ENCODE results near the gene C14orf93.
"Not testable (repeated sequence)": the region's sequence is repeated elsewhere in the genome, so short reads cannot be mapped to it uniquely, and the experiment has no call there.

C14orf93 gene

DNA sequence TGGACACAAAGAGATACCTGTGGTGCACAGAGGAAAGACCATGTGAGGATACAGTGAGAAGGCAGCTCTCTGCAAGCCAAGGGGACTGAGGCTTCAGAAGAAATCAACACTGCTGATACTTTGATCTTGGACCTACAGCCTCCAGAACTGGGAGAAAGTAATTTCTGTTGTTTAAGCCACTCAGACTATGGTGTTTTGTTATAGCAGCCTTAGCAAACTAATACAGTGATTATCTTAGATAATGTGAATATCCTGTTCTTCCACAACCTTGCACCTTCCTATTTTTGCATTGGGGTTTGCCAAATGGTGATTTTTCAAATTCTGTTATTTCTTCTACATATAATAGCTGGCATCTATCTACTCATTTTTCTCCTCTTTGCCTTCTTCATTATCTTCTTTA, 8.2 kb upstream of the C14orf93 start:
- Histone ChIP-seq H3K9me2 (replicated peaks; ENCODE audit: low read depth, low read length) (no peaks in the 10 kb centered on the region), H3K4me1 (ENCODE audit: insufficient read depth, low read length, poor library complexity, severe bottlenecking) (no peaks in the 10 kb centered on the region), H3K9ac (ENCODE audit: low read depth, low read length, poor library complexity, severe bottlenecking) (no peak overlapping the region), H3K4me3 (ENCODE audit: low read length, poor library complexity, severe bottlenecking) (no peak overlapping the region), H3K9me3 (ENCODE audit: insufficient read depth, low read depth, low read length) (no peaks in the 10 kb centered on the region), H3K36me3 (ENCODE audit: insufficient read depth, low read length) (no peaks in the 10 kb centered on the region), H4K20me1 (ENCODE audit: insufficient read depth, low read length, poor library complexity, severe bottlenecking) (no peaks in the 10 kb centered on the region), H3K79me2 (ENCODE audit: insufficient read depth, low read length) (no peaks in the 10 kb centered on the region), H3K27me3 (ENCODE audit: insufficient read depth, low read length, poor library complexity, severe bottlenecking) (no peaks in the 10 kb centered on the region), H3K4me2 (ENCODE audit: low read depth, low read length, poor library complexity, severe bottlenecking) (no peak overlapping the region), H3F3A (ENCODE audit: low read depth) (no peaks in the 10 kb centered on the region), H2AFZ (ENCODE audit: low read length) (no peak overlapping the region)
- TF ChIP-seq, protein P1, sequence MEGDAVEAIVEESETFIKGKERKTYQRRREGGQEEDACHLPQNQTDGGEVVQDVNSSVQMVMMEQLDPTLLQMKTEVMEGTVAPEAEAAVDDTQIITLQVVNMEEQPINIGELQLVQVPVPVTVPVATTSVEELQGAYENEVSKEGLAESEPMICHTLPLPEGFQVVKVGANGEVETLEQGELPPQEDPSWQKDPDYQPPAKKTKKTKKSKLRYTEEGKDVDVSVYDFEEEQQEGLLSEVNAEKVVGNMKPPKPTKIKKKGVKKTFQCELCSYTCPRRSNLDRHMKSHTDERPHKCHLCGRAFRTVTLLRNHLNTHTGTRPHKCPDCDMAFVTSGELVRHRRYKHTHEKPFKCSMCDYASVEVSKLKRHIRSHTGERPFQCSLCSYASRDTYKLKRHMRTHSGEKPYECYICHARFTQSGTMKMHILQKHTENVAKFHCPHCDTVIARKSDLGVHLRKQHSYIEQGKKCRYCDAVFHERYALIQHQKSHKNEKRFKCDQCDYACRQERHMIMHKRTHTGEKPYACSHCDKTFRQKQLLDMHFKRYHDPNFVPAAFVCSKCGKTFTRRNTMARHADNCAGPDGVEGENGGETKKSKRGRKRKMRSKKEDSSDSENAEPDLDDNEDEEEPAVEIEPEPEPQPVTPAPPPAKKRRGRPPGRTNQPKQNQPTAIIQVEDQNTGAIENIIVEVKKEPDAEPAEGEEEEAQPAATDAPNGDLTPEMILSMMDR (conservative IDR thresholded peaks at IDR 0.05; ENCODE audit: low read length): no peak
- no peak for TF ChIP-seq EZH2phosphoT487 (IDR thresholded peaks at IDR 0.05; ENCODE audit: borderline replicate concordance)

GRCh38 chr14:23017091-23017490, 7.1 kb upstream of the C14orf93 start:
- H3K4me1 ChIP-seq (ENCODE audit: insufficient read depth, low read length, poor library complexity, severe bottlenecking): no peaks in the 10 kb centered on the region
- H3K4me3 ChIP-seq (ENCODE audit: low read length, poor library complexity, severe bottlenecking): no peak overlapping the region
- no peaks in the 10 kb centered on the region for H3K36me3 ChIP-seq (ENCODE audit: insufficient read depth, low read length)
- H3K9ac ChIP-seq (ENCODE audit: low read depth, low read length, poor library complexity, severe bottlenecking): no peak overlapping the region
- no peaks in the 10 kb centered on the region for H3K27me3 ChIP-seq (ENCODE audit: insufficient read depth, low read length, poor library complexity, severe bottlenecking)
- H3F3A ChIP-seq (ENCODE audit: low read depth): no peaks in the 10 kb centered on the region
- H3K4me2 ChIP-seq (ENCODE audit: low read depth, low read length, poor library complexity, severe bottlenecking): no peak overlapping the region
- H2AFZ ChIP-seq (ENCODE audit: low read length): no peak overlapping the region
- H4K20me1 ChIP-seq (ENCODE audit: insufficient read depth, low read length, poor library complexity, severe bottlenecking): no peaks in the 10 kb centered on the region
- TF ChIP-seq, protein P1 (conservative IDR thresholded peaks at IDR 0.05; ENCODE audit: low read length): no peak
- TF ChIP-seq EZH2phosphoT487 (IDR thresholded peaks at IDR 0.05; ENCODE audit: borderline replicate concordance): no peak
- no peaks in the 10 kb centered on the region for H3K79me2 ChIP-seq (ENCODE audit: insufficient read depth, low read length)
- H3K9me2 ChIP-seq (replicated peaks; ENCODE audit: low read depth, low read length): no peaks in the 10 kb centered on the region
- H3K9me3 ChIP-seq (ENCODE audit: insufficient read depth, low read depth, low read length): no peaks in the 10 kb centered on the region

- Histone ChIP-seq H3F3A (ENCODE audit: low read depth) (no peaks in the 10 kb centered on the region), H3K9me2 (replicated peaks; ENCODE audit: low read depth, low read length) (no peaks in the 10 kb centered on the region), H3K4me2 (ENCODE audit: low read depth, low read length, poor library complexity, severe bottlenecking) (no peak overlapping the region), H3K27me3 (ENCODE audit: insufficient read depth, low read length, poor library complexity, severe bottlenecking) (no peaks in the 10 kb centered on the region), H3K79me2 (ENCODE audit: insufficient read depth, low read length) (no peaks in the 10 kb centered on the region), H4K20me1 (ENCODE audit: insufficient read depth, low read length, poor library complexity, severe bottlenecking) (no peaks in the 10 kb centered on the region), H3K9me3 (ENCODE audit: insufficient read depth, low read depth, low read length) (no peaks in the 10 kb centered on the region), H3K4me3 (ENCODE audit: low read length, poor library complexity, severe bottlenecking) (no peak overlapping the region), H3K9ac (ENCODE audit: low read depth, low read length, poor library complexity, severe bottlenecking) (no peak overlapping the region), H2AFZ (ENCODE audit: low read length) (no peak overlapping the region), H3K36me3 (ENCODE audit: insufficient read depth, low read length) (no peaks in the 10 kb centered on the region), H3K4me1 (ENCODE audit: insufficient read depth, low read length, poor library complexity, severe bottlenecking) (no peaks in the 10 kb centered on the region)
- TF ChIP-seq, protein P1 (conservative IDR thresholded peaks at IDR 0.05; ENCODE audit: low read length): no peak
- TF ChIP-seq EZH2phosphoT487 (IDR thresholded peaks at IDR 0.05; ENCODE audit: borderline replicate concordance): no peak
Observed at GRCh38 chr14:23015618-23016017, 5.7 kb upstream of the C14orf93 start.

GRCh38 chr14:23013749-23014054, 3.8 kb upstream of the C14orf93 start:
- not testable (repeated sequence) for H2AFZ ChIP-seq (ENCODE audit: low read length)

More at GRCh38 chr14:23013749-23014054, 3.8 kb upstream of the C14orf93 start:
- H3K9me2 ChIP-seq (replicated peaks; ENCODE audit: low read depth, low read length); H3K4me3 ChIP-seq (ENCODE audit: low read length, poor library complexity, severe bottlenecking); H4K20me1 ChIP-seq (ENCODE audit: insufficient read depth, low read length, poor library complexity, severe bottlenecking); H3K4me2 ChIP-seq (ENCODE audit: low read depth, low read length, poor library complexity, severe bottlenecking); H3K36me3 ChIP-seq (ENCODE audit: insufficient read depth, low read length); H3F3A ChIP-seq (ENCODE audit: low read depth); H3K9me3 ChIP-seq (ENCODE audit: insufficient read depth, low read depth, low read length); H3K9ac ChIP-seq (ENCODE audit: low read depth, low read length, poor library complexity, severe bottlenecking); H3K27me3 ChIP-seq (ENCODE audit: insufficient read depth, low read length, poor library complexity, severe bottlenecking): not testable (repeated sequence)
- Histone ChIP-seq H3K4me1 (ENCODE audit: insufficient read depth, low read length, poor library complexity, severe bottlenecking) (peaks cover 13% of the 10 kb centered on the region), H3K79me2 (ENCODE audit: insufficient read depth, low read length) (peaks cover 10% of the 10 kb centered on the region)
